RCC 7860 (cell line): ENCODE data around the gene PCP2.

ENCODE experiments used
- DNase-seq: peaks from one replicate; pipeline ENCODE4 v3.0.0-alpha.2; 2015; ENCODE audit warnings: low spot score
- FAIRE-seq: peaks from 2 replicates; lab custom pipeline; 2012; peaks lifted over from hg19 to GRCh38; lab: Jason Lieb, UNC

PCP2 gene

GRCh38 chr19:7640803-7641202, 7.3 kb upstream of the PCP2 start:
- FAIRE-seq (no peak), DNase-seq (no peak)

- FAIRE-seq = no peak
Observed at GRCh38 chr19:7639863-7640348, 6.4 kb upstream of the PCP2 start.

GRCh38 chr19:7638802-7639465, 5.4 kb upstream of the PCP2 start:
- FAIRE-seq = no peak
- no peak for DNase-seq

More at GRCh38 chr19:7639863-7640348, 6.4 kb upstream of the PCP2 start:
- no peak for DNase-seq

- DNase-seq (peak; percentile 34), FAIRE-seq (no peak)
Observed at GRCh38 chr19:7637374-7638256, 4.1 kb upstream of the PCP2 start.

GRCh38 chr19:7636691-7637373, 3.3 kb upstream of the PCP2 start, which contains the start of gene STXBP2:
TSS of gene STXBP2 (plus strand) at chr19:7637110. CDS start at chr19:7637150, 40 bp downstream.
- FAIRE-seq (no peak), DNase-seq (peak; percentile 54)

GRCh38 chr19:7636317-7636690, 2.8 kb upstream of the PCP2 start:
- DNase-seq = no peak
- FAIRE-seq = no peak

GRCh38 chr19:7635670-7636069, 2.2 kb upstream of the PCP2 start:
- no peak for DNase-seq
- no peak for FAIRE-seq

- FAIRE-seq = no peak
- DNase-seq = no peak
Observed at GRCh38 chr19:7632340-7633203, 947 bp downstream of the PCP2 start.

- no peak for DNase-seq
- FAIRE-seq = no peak
Observed at GRCh38 chr19:7631577-7631976, 1.9 kb downstream of the PCP2 start.

- DNase-seq = peak; percentile 98
- peak; percentile 96 for FAIRE-seq
Observed at GRCh38 chr19:7629347-7630054, 4.0 kb downstream of the PCP2 start, which contains the start of the genes PET100 and XAB2. TSS of gene PET100 (plus strand) at chr19:7629793. CDS start at chr19:7629834, 41 bp downstream. TSS of gene XAB2 (minus strand) at chr19:7629545. CDS start at chr19:7629527, 18 bp downstream.

GRCh38 chr19:7628589-7629311, 4.8 kb downstream of the PCP2 start:
- FAIRE-seq (no peak), DNase-seq (no peak)

GRCh38 chr19:7627166-7627565, 6.4 kb downstream of the PCP2 start:
- DNase-seq (no peak), FAIRE-seq (no peak)

GRCh38 chr19:7625763-7626372, 7.7 kb downstream of the PCP2 start:
- no peak for FAIRE-seq
- no peak for DNase-seq

GRCh38 chr19:7624810-7625209, 8.7 kb downstream of the PCP2 start:
- no peak for FAIRE-seq
- no peak for DNase-seq

- FAIRE-seq (no peak), DNase-seq (no peak)
Observed at GRCh38 chr19:7623725-7624603, 9.6 kb downstream of the PCP2 start.

- no peak for DNase-seq
- FAIRE-seq = no peak
Observed at GRCh38 chr19:7622933-7623685, 10.4 kb downstream of the PCP2 start.
